ENCODE data around the gene ARSG. TPM values are rescaled to one million over a fixed set of nuclear protein-coding genes. Genes with fewer than 3 reads are reported as not detected.

The ARSG gene
- total RNA-seq, 1 donor from 2014 or later: 1.5 TPM

DNA sequence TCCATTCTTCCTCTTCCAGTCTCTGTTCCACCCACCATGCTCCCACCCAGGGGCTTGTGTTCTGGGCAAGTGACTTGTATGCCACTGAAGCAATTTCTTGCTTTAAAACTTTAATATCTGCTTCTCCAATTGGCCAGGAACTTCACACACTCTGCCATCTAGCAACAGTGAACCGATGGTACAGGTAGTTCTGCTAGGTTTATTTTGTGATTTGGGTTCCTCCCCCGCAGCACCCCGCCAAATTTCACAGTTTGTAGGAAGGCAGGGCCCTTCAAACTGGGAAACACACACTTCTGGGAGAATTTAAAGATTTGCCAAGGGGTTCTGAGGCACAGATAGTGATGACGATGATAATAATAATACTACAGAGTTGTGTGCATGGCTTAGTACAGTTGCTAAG, 3.3 kb downstream of the ARSG start:
- no peak overlapping the region for H3K4me3 ChIP-seq (ENCODE audit: low read depth, low read length)
- DNase-seq (ENCODE audit: low read depth): no peak
- TF ChIP-seq, protein P1, sequence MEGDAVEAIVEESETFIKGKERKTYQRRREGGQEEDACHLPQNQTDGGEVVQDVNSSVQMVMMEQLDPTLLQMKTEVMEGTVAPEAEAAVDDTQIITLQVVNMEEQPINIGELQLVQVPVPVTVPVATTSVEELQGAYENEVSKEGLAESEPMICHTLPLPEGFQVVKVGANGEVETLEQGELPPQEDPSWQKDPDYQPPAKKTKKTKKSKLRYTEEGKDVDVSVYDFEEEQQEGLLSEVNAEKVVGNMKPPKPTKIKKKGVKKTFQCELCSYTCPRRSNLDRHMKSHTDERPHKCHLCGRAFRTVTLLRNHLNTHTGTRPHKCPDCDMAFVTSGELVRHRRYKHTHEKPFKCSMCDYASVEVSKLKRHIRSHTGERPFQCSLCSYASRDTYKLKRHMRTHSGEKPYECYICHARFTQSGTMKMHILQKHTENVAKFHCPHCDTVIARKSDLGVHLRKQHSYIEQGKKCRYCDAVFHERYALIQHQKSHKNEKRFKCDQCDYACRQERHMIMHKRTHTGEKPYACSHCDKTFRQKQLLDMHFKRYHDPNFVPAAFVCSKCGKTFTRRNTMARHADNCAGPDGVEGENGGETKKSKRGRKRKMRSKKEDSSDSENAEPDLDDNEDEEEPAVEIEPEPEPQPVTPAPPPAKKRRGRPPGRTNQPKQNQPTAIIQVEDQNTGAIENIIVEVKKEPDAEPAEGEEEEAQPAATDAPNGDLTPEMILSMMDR (conservative IDR thresholded peaks at IDR 0.05; ENCODE audit: low read depth, low read length): no peak

DNA sequence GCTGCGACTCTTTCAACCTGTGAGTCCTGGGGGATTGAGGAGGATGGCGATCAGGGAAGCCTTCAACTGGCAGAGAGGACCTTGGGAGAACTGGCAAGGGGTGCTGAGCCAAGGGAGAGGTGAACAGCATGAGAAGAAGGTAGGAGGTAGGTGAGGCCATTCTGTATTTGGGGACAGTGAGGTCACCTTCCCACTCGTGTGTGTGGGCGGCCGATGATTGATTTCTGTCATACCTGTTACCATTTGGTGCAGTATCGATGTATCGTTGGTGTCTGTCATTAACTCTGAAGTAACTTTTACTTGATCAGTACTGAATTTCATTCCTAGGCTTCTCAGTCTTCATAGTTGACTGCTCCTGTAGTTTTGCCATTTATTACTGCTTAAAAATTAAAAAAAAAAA, 3.8 kb downstream of the ARSG start:
- no peak for DNase-seq (ENCODE audit: low read depth)
- TF ChIP-seq, protein P1 (conservative IDR thresholded peaks at IDR 0.05; ENCODE audit: low read depth, low read length): no peak
- H3K4me3 ChIP-seq (ENCODE audit: low read depth, low read length): no peak overlapping the region

GRCh38 chr17:68296217-68297191, 5.2 kb downstream of the ARSG start:
- TF ChIP-seq, protein P1 (conservative IDR thresholded peaks at IDR 0.05; ENCODE audit: low read depth, low read length): no peak
- DNase-seq (ENCODE audit: low read depth): no peak
- H3K4me3 ChIP-seq (ENCODE audit: low read depth, low read length): no peak overlapping the region

DNA sequence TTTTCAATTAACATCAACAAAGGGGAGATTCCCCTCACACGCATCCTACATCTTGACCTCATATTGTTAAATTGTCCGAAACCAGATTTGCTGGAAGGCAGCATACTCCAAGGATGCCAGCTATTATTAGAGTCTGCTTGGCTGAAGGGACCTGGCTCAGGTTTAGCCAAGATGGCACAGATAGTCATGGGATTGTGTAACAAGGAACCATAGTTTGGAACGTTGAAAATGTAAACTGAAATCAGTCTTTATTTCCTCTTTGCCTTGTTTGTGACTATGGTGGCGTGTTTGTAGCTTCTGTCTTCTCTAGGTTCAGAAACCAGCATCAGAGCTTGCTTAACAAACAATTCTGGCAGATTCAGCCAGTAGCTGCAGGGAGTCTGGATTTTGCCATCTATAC, 5.9 kb downstream of the ARSG start:
- no peak for DNase-seq (ENCODE audit: low read depth)
- no peak overlapping the region for H3K4me3 ChIP-seq (ENCODE audit: low read depth, low read length)
- TF ChIP-seq, protein P1 (conservative IDR thresholded peaks at IDR 0.05; ENCODE audit: low read depth, low read length): no peak

- DNase-seq (ENCODE audit: low read depth): no peak
- H3K4me3 ChIP-seq (ENCODE audit: low read depth, low read length): no peak overlapping the region
- TF ChIP-seq, protein P1 (conservative IDR thresholded peaks at IDR 0.05; ENCODE audit: low read depth, low read length): no peak
These were observed 7.3 kb downstream of the ARSG start for GRCh38 chr17:68298601-68299000.

GRCh38 chr17:68299817-68300216, 8.5 kb downstream of the ARSG start:
- TF ChIP-seq, protein P1 (conservative IDR thresholded peaks at IDR 0.05; ENCODE audit: low read depth, low read length): no peak
- no peak for DNase-seq (ENCODE audit: low read depth)
- no peak overlapping the region for H3K4me3 ChIP-seq (ENCODE audit: low read depth, low read length)

Data from epithelial cell of proximal tubule (primary cell).